ENCODE data around the gene SPRED2. TPM values are rescaled to one million over a fixed set of nuclear protein-coding genes. Genes with fewer than 3 reads are reported as not detected.
A peak's percentile ranks its signal among the peaks of the same experiment; 100 is the strongest.

The SPRED2 gene
- polyA plus RNA-seq, 2 of the 4 experiments (the other 2 are of a cell fraction), result 20.6 to 29.3 TPM

- FAIRE-seq (no peak), ATAC-seq (peak in 1 of 2 experiments; percentile 20; a peak in 2 of 6 replicates), DNase-seq (ENCODE audit: low read depth in 1 of 2, low spot score in 1 of 2) (no peak)
- peak overlapping the region; percentile 51 to 68 for H3K27ac ChIP-seq
- H3K4me2 ChIP-seq, result peak overlapping the region; percentile 78
- H3K4me3 ChIP-seq, result no peak overlapping the region
- H3K4me1 ChIP-seq, result peaks cover 27% of the 10 kb centered on the region
- ChIA-PET CTCF (interaction anchor here (0.7 to 1.3 kb wide), 5 partner anchors 8 to 74 kb away, joined by 3 to 4 read pairs (median 3); no protein-coding TSS in a partner anchor), POLR2A (no interaction called here)
- WGBS (ENCODE audit: missing lambda C conversion rate), result 55% methylated on average over 2 of the region's 2 CpGs
- H3K9me3 ChIP-seq, result no peaks in the 10 kb centered on the region; the same call in 2 of the 3 replicates
- no peak for TF ChIP-seq E2F6 (IDR thresholded peaks at IDR 0.05; ENCODE audit: borderline replicate concordance, low read depth)
- no peak for TF ChIP-seq ELK1 (IDR thresholded peaks at IDR 0.05; ENCODE audit: low read depth, low read length)
- TF ChIP-seq PHF8 (IDR thresholded peaks at IDR 0.05; ENCODE audit: borderline replicate concordance, low read depth), result no peak
- no peak for TF ChIP-seq USF2 (IDR thresholded peaks at IDR 0.05)
- TF ChIP-seq REST (IDR thresholded peaks at IDR 0.05), result no peak
- TF ChIP-seq JUNB (IDR thresholded peaks at IDR 0.05), result no peak
- no peak for TF ChIP-seq POLR2A (IDR thresholded peaks at IDR 0.05; ENCODE audit: low read length)
Observed at GRCh38 chr2:65397122-65397521, 35.3 kb downstream of the SPRED2 start.

GRCh38 chr2:65396348-65397026, 35.9 kb downstream of the SPRED2 start:
- TF ChIP-seq JUNB (IDR thresholded peaks at IDR 0.05), result 0 out of 2 replicates have a peak, but pooled peaks have one; percentile 14
- no peak for TF ChIP-seq GATA3 (IDR thresholded peaks at IDR 0.05; ENCODE audit: borderline replicate concordance)
- TF ChIP-seq FOSL2 (IDR thresholded peaks at IDR 0.05), result no peak
- TF ChIP-seq FOSL2 (CRISPR knock-in tag; IDR thresholded peaks at IDR 0.05), result 0 out of 2 replicates have a peak, but pooled peaks have one; percentile 6
- 0 out of 5 replicates have a peak, but pooled peaks of 1 of the 2 experiments have one; percentile 18 for TF ChIP-seq JUN (IDR thresholded peaks at IDR 0.05)
- TF ChIP-seq CEBPB (IDR thresholded peaks at IDR 0.05), result peak in 1 of 2 experiments; percentile 5; a peak in 1 of 4 replicates
- 0 out of 2 replicates have a peak, but pooled peaks have one; percentile 23 for TF ChIP-seq E2F6 (IDR thresholded peaks at IDR 0.05; ENCODE audit: borderline replicate concordance, low read depth)
- no peak for TF ChIP-seq CBX8 (IDR thresholded peaks at IDR 0.05)
- Histone ChIP-seq H3K4me1 (peaks cover 30% of the 10 kb centered on the region), H3K4me2 (peak overlapping the region; percentile 78), H3K4me3 (no peak overlapping the region), H3K9me3 (no peaks in the 10 kb centered on the region; the same call in 2 of the 3 replicates), H3K27ac (peak overlapping the region; percentile 51 to 68)
- ATAC-seq (peak; percentile 88 to 91), FAIRE-seq (no peak), DNase-seq (ENCODE audit: low read depth in 1 of 2, low spot score in 1 of 2) (peak; percentile 46 to 52)
- ChIA-PET POLR2A (no interaction called here), CTCF (interaction anchor here (0.7 to 1.3 kb wide), 5 partner anchors 8 to 74 kb away, joined by 3 to 4 read pairs (median 3); no protein-coding TSS in a partner anchor)
- 20% methylated on average over 7 of the region's 7 CpGs for WGBS (ENCODE audit: missing lambda C conversion rate)
